ENCODE data around the gene LRP2BP. TPM values are rescaled to one million over a fixed set of nuclear protein-coding genes. Genes with fewer than 3 reads are reported as not detected.

LRP2BP gene
- total RNA-seq, 2 experiments from 2014 or later: 2.7 to 3.1 TPM

DNA sequence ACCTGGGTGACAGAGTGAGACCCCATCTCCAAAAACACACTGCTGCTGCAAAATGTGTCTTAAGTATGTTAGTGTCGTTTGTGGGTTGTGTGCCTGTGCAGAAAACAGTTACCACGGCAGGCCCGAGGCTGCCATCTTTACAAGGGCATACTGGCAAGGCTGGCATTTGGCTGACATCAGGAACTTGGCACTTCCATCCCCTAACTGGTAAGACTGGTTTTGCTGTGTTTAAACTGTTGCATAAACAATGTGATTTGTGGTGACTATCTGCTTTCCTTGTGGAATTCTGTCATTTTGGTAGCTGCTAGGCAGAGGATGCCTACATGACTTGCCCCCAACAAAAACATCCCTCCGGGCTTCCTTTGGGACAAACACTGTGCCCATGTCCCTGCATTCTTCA, 12.3 kb downstream of the LRP2BP start:
- H3K4me3 ChIP-seq (ENCODE audit: low read length): no peak overlapping the region
- H3K4me1 ChIP-seq (ENCODE audit: insufficient read depth, low read length): peaks cover 3% of the 10 kb centered on the region
- no peaks in the 10 kb centered on the region for H3K27me3 ChIP-seq (ENCODE audit: control insufficient read depth in 1 of 2, insufficient read depth in 2 of 2, low read length in 2 of 2)
- no peak overlapping the region for H3K27ac ChIP-seq (ENCODE audit: low read depth in 1 of 2, low read length in 2 of 2)
- H3K4me3 Mint-ChIP-seq: no peak overlapping the region
- no peak overlapping the region for H3K27ac Mint-ChIP-seq
- no peaks in the 10 kb centered on the region for H3K36me3 ChIP-seq (ENCODE audit: insufficient read depth, low read length)
- no peak for DNase-seq
- peaks cover 5% of the 10 kb centered on the region for H3K9me3 Mint-ChIP-seq
- no peaks in the 10 kb centered on the region for H3K9me3 ChIP-seq (ENCODE audit: control insufficient read depth in 1 of 2, insufficient read depth in 1 of 2, low read length in 2 of 2)
- no peaks in the 10 kb centered on the region for H3K36me3 Mint-ChIP-seq (ENCODE audit: low read depth)
- TF ChIP-seq CTCF (IDR thresholded peaks at IDR 0.05): no peak
- intact Hi-C loops (cut with DNase I, micrococcal nuclease): no loop called here
- H3K4me1 Mint-ChIP-seq (ENCODE audit: low read depth): peaks cover 12% of the 10 kb centered on the region
- POLR2A ChIA-PET: interaction anchor here (1.7 kb wide), 1 partner anchor 13 kb away, joined by 5 read pairs; the partner anchor contains the start of gene ANKRD37
- ATAC-seq (ENCODE audit: poor library complexity): no peak
- H3K27me3 Mint-ChIP-seq: peaks cover 26% of the 10 kb centered on the region
- CTCF ChIA-PET: no interaction called here

DNA sequence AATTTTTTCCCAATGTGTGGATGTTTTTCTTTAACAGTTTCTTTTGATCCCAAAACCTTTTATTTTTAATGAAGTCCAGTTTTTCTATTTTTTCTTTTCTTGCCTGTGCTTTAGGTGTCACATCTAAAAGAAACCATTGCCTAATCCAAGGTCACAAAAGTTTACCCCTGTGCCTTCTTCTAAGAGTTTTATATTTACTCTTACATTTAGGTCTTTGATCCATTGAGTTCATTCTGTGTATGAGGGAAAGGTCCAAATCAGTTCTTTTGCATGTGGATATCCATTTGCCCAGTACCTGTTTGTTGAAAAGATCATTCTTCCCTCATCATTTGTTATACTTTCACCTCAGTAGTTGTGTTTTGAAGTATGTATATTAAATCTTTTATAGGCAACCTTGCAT, 13.0 kb downstream of the LRP2BP start:
- Histone ChIP-seq H3K9me3 (ENCODE audit: control insufficient read depth in 1 of 2, insufficient read depth in 1 of 2, low read length in 2 of 2) (no peaks in the 10 kb centered on the region), H3K4me1 (ENCODE audit: insufficient read depth, low read length) (peaks cover 3% of the 10 kb centered on the region), H3K27me3 (ENCODE audit: control insufficient read depth in 1 of 2, insufficient read depth in 2 of 2, low read length in 2 of 2) (no peaks in the 10 kb centered on the region), H3K4me3 (ENCODE audit: low read length) (no peak overlapping the region), H3K36me3 (ENCODE audit: insufficient read depth, low read length) (no peaks in the 10 kb centered on the region), H3K27ac (ENCODE audit: low read depth in 1 of 2, low read length in 2 of 2) (no peak overlapping the region)
- no peak for TF ChIP-seq CTCF (IDR thresholded peaks at IDR 0.05)
- ChIA-PET CTCF (no interaction called here), POLR2A (no interaction called here)
- Mint-ChIP-seq H3K36me3 (ENCODE audit: low read depth) (no peaks in the 10 kb centered on the region), H3K27me3 (peaks cover 26% of the 10 kb centered on the region), H3K9me3 (peaks cover 5% of the 10 kb centered on the region), H3K4me1 (ENCODE audit: low read depth) (peaks cover 12% of the 10 kb centered on the region), H3K4me3 (no peak overlapping the region), H3K27ac (no peak overlapping the region)
- no peak for DNase-seq
- intact Hi-C loops (cut with DNase I, micrococcal nuclease): no loop called here
- ATAC-seq (ENCODE audit: poor library complexity): no peak

DNA sequence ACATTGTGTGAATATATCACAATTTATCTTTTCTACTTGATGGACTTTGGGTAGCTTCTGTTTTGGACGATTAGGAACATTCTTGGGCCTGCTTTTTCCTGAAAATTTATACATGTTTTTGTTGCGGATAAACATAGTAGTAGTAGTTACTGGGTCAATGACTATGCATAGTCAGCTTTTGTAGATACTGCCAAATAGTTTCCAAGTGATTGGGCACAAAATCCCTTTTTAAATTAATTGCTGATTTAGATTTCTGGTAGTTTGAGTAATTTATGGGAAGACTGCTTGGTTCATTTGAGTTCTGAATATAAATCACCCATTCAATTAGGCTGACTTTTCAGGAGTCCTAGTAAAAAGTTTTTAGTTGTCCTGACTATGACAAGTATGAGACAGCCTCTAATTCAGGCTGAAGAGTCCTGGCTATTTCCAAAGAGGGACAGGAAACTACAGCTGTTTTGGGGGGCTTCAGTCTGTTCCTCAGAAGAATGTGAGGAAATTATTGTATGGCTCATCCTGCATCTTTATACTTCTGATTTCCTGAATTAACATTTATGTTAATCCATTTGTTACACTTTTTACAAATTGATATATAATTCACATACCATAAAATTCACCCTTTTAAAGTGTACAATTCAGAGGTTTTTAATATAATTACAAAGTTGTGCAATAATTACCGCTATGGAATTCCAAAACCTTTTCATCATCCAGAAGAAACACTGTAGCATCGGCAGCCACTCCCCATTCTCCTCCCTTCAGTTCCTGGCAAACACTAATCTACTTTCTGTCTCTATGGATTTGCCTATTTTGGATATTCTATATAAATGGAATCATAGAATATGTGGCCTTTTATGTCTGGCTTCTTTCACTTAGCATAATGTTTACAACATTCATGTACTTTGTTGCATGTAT, 14.2 kb downstream of the LRP2BP start:
- Mint-ChIP-seq H3K27ac (no peak overlapping the region), H3K9me3 (peaks cover 5% of the 10 kb centered on the region), H3K36me3 (ENCODE audit: low read depth) (no peaks in the 10 kb centered on the region), H3K27me3 (peaks cover 26% of the 10 kb centered on the region), H3K4me3 (no peak overlapping the region), H3K4me1 (ENCODE audit: low read depth) (peaks cover 12% of the 10 kb centered on the region)
- CTCF ChIA-PET: no interaction called here
- DNase-seq (no peak), ATAC-seq (ENCODE audit: poor library complexity) (no peak)
- Histone ChIP-seq H3K4me3 (ENCODE audit: low read length) (no peak overlapping the region), H3K4me1 (ENCODE audit: insufficient read depth, low read length) (peaks cover 3% of the 10 kb centered on the region), H3K9me3 (ENCODE audit: control insufficient read depth in 1 of 2, insufficient read depth in 1 of 2, low read length in 2 of 2) (no peaks in the 10 kb centered on the region), H3K27ac (ENCODE audit: low read depth in 1 of 2, low read length in 2 of 2) (no peak overlapping the region), H3K27me3 (ENCODE audit: control insufficient read depth in 1 of 2, insufficient read depth in 2 of 2, low read length in 2 of 2) (no peaks in the 10 kb centered on the region), H3K36me3 (ENCODE audit: insufficient read depth, low read length) (no peaks in the 10 kb centered on the region)
- POLR2A ChIA-PET: no interaction called here
- intact Hi-C loops (cut with DNase I, micrococcal nuclease): no loop called here
- no peak for TF ChIP-seq CTCF (IDR thresholded peaks at IDR 0.05)

Data from CD4-positive, alpha-beta T cell (primary cell).